Caco-2 (cell line): ENCODE measurements around the gene CDC42SE1. TPM values are rescaled to one million over a fixed set of nuclear protein-coding genes. Genes with fewer than 3 reads are reported as not detected.

ENCODE experiments used
- BruUV-seq: library from RNA; stranded (reverse); fragments of 400-500 nt; replicated peaks from 2 replicates; lab custom pipeline; 2021; lab: Mats Ljungman, UMichigan
- CTCF ChIA-PET: fragments of 300-600 bp; sonication (Branson Sonifier 250); formaldehyde crosslinking; loops from one replicate; lab custom pipeline; 2022; ENCODE audit warnings: antibody characterized with exemption; lab: Charles Lee
- POLR2A ChIA-PET: fragments of 300-600 bp; sonication (Branson Sonifier 250); formaldehyde crosslinking; loops from one replicate; lab custom pipeline; 2022; ENCODE audit warnings: antibody characterized with exemption; lab: Charles Lee
- DNase-seq, 2 experiments: peaks; one replicate each; pipeline versions ENCODE4 v3.0.0 to v3.0.0-alpha.2; 2020 to 2022
- H3K27me3 ChIP-seq: replicated peaks from 2 replicates; pipeline ENCODE4 v1.6.0; 2011; ENCODE audit warnings: low read length; ENCODE audit not compliant: control insufficient read depth, insufficient read depth
- H3K36me3 ChIP-seq: 2 replicates; pipeline ENCODE4 v1.5.1; 2011; ENCODE audit warnings: low read length; ENCODE audit not compliant: control insufficient read depth, insufficient read depth
- H3K4me1 ChIP-seq: fragments of 250-450 bp; sonication (Bioruptor Pico); 2 replicates; pipeline ENCODE4 v1.5.1; 2020; ENCODE audit warnings: mild to moderate bottlenecking
- H3K4me3 ChIP-seq: 2 replicates; pipeline ENCODE4 v1.5.1; 2011; ENCODE audit warnings: low read depth, mild to moderate bottlenecking, control low read depth, low read length
- H3K9me3 ChIP-seq: fragments of 250-450 bp; sonication (Bioruptor Pico); 2 replicates; pipeline ENCODE4 v1.5.1; 2020; ENCODE audit warnings: mild to moderate bottlenecking, moderate library complexity
- H3K27ac Mint-ChIP-seq: one replicate; pipeline ENCODE4 v1.8.0; 2022; ENCODE audit warnings: mixed read lengths; ENCODE audit not compliant: unreplicated experiment
- H3K27me3 Mint-ChIP-seq: one replicate; pipeline ENCODE4 v1.8.0; 2022; ENCODE audit warnings: mixed read lengths; ENCODE audit not compliant: insufficient read depth, unreplicated experiment
- H3K36me3 Mint-ChIP-seq: one replicate; pipeline ENCODE4 v1.8.0; 2022; ENCODE audit warnings: mild to moderate bottlenecking, mixed read lengths; ENCODE audit not compliant: insufficient read depth, unreplicated experiment
- H3K4me1 Mint-ChIP-seq: one replicate; pipeline ENCODE4 v1.8.0; 2022; ENCODE audit warnings: low read depth, mixed read lengths; ENCODE audit not compliant: unreplicated experiment
- H3K4me3 Mint-ChIP-seq: one replicate; pipeline ENCODE4 v1.8.0; 2022; ENCODE audit warnings: mild to moderate bottlenecking, moderate library complexity, mixed read lengths; ENCODE audit not compliant: unreplicated experiment
- H3K9me3 Mint-ChIP-seq: one replicate; pipeline ENCODE4 v1.8.0; 2022; ENCODE audit warnings: mixed read lengths; ENCODE audit not compliant: unreplicated experiment
- intact Hi-C: fragments of 100-400 bp; cut with micrococcal nuclease; formaldehyde crosslinking; loops from one replicate; pipeline ENCODE4 v1.10.0; 2022; ENCODE audit not compliant: unreplicated experiment
- total RNA-seq: library from RNA; stranded (reverse); gene quantifications from 2 replicates; pipeline ENCODE4 v1.2.3, GENCODE V29; 2022
- TF ChIP-seq, protein P1 (sequence below), 2 experiments: fragments of 200-600 bp in 1 of 2; IDR thresholded peaks; 1 replicate in 1 of 2; 2 replicates in 1 of 2; pipeline versions ENCODE4 v1.5.1 to v1.8.0; 2011 to 2022; ENCODE audit warnings: antibody characterized with exemption in 1 of 2, control low read depth in 1 of 2, inconsistent platforms in 1 of 2, low read depth in 1 of 2, low read length in 1 of 2, mild to moderate bottlenecking in 1 of 2, moderate library complexity in 1 of 2; ENCODE audit not compliant: insufficient read depth in 1 of 2, severe bottlenecking in 1 of 2, unreplicated experiment in 1 of 2

CDC42SE1 gene
- total RNA-seq, 1 experiment from 2014 or later = 59.4 TPM

DNA sequence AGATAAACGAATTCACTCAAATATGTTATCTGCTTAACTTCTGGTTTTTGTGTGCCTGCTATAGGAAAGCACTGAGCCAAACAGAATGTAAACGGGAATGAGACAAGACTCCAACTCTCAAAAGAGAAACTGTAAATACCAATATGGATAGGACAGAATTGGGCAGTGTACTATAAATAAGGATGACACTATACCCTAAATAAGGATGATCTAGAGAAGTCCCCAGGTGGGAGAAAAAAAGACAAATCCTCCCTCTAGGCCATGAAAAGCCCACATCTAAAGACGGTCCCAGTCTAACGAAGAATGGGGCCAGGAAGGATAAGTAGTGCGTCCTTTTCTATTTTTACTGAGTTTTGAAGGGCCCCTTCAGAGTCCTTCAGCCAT lies 9.7 kb upstream of the CDC42SE1 start:
- no peaks in the 10 kb centered on the region for H3K9me3 ChIP-seq
- ChIA-PET CTCF (no interaction called here), POLR2A (no interaction called here)
- no peak for DNase-seq
- H3K4me1 Mint-ChIP-seq = no peaks in the 10 kb centered on the region
- no peaks in the 10 kb centered on the region for H3K36me3 ChIP-seq
- peaks cover 10% of the 10 kb centered on the region; the same call in 1 of the 2 replicates for H3K4me1 ChIP-seq
- TF ChIP-seq, protein P1, sequence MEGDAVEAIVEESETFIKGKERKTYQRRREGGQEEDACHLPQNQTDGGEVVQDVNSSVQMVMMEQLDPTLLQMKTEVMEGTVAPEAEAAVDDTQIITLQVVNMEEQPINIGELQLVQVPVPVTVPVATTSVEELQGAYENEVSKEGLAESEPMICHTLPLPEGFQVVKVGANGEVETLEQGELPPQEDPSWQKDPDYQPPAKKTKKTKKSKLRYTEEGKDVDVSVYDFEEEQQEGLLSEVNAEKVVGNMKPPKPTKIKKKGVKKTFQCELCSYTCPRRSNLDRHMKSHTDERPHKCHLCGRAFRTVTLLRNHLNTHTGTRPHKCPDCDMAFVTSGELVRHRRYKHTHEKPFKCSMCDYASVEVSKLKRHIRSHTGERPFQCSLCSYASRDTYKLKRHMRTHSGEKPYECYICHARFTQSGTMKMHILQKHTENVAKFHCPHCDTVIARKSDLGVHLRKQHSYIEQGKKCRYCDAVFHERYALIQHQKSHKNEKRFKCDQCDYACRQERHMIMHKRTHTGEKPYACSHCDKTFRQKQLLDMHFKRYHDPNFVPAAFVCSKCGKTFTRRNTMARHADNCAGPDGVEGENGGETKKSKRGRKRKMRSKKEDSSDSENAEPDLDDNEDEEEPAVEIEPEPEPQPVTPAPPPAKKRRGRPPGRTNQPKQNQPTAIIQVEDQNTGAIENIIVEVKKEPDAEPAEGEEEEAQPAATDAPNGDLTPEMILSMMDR (IDR thresholded peaks at IDR 0.05; ENCODE audit: insufficient read depth in 1 of 2, low read depth in 1 of 2, low read length in 1 of 2, severe bottlenecking in 1 of 2, unreplicated experiment in 1 of 2) = no peak
- intact Hi-C loops = no loop called here
- no peaks in the 10 kb centered on the region for H3K9me3 Mint-ChIP-seq
- no peak overlapping the region for H3K4me3 ChIP-seq
- no peaks in the 10 kb centered on the region for H3K27me3 Mint-ChIP-seq
- H3K36me3 Mint-ChIP-seq = peaks cover 11% of the 10 kb centered on the region
- BruUV-seq = no TSS peak
- no peak overlapping the region for H3K27ac Mint-ChIP-seq
- no peak overlapping the region for H3K4me3 Mint-ChIP-seq
- no peaks in the 10 kb centered on the region for H3K27me3 ChIP-seq

DNA sequence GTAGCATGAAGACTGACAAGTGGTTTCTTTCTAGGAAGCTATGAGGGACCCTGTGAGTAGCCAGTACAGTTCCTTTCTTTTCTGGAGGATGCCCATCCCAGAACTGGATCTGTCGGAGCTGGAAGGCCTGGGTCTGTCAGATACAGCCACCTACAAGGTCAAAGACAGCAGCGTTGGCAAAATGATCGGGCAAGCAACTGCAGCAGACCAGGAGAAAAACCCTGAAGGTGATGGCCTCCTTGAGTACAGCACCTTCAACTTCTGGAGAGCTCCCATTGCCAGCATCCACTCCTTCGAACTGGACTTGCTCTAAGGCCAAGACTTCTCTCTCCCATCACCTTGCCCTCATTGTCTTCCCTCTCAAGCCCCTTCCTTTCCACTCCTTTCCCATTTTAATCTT lies 7.8 kb upstream of the CDC42SE1 start:
- Mint-ChIP-seq H3K27me3 (no peaks in the 10 kb centered on the region), H3K4me3 (no peak overlapping the region), H3K27ac (no peak overlapping the region), H3K36me3 (peaks cover 11% of the 10 kb centered on the region), H3K9me3 (no peaks in the 10 kb centered on the region), H3K4me1 (no peaks in the 10 kb centered on the region)
- Histone ChIP-seq H3K4me3 (no peak overlapping the region), H3K9me3 (no peaks in the 10 kb centered on the region), H3K4me1 (peaks cover 8% of the 10 kb centered on the region; the same call in 1 of the 2 replicates), H3K36me3 (no peaks in the 10 kb centered on the region), H3K27me3 (no peaks in the 10 kb centered on the region)
- DNase-seq = no peak
- ChIA-PET CTCF (no interaction called here), POLR2A (no interaction called here)
- no TSS peak for BruUV-seq
- intact Hi-C loops = no loop called here
- TF ChIP-seq, protein P1 (IDR thresholded peaks at IDR 0.05; ENCODE audit: insufficient read depth in 1 of 2, low read depth in 1 of 2, low read length in 1 of 2, severe bottlenecking in 1 of 2, unreplicated experiment in 1 of 2) = no peak

- Mint-ChIP-seq H3K4me3 (no peak overlapping the region), H3K4me1 (peaks cover 10% of the 10 kb centered on the region), H3K9me3 (no peaks in the 10 kb centered on the region), H3K36me3 (peaks cover 2% of the 10 kb centered on the region), H3K27ac (no peak overlapping the region), H3K27me3 (no peaks in the 10 kb centered on the region)
- intact Hi-C loops = no loop called here
- Histone ChIP-seq H3K9me3 (no peaks in the 10 kb centered on the region), H3K4me3 (no peak overlapping the region), H3K4me1 (no peaks in the 10 kb centered on the region), H3K36me3 (no peaks in the 10 kb centered on the region), H3K27me3 (no peaks in the 10 kb centered on the region)
- POLR2A ChIA-PET = no interaction called here
- no TSS peak for BruUV-seq
- TF ChIP-seq, protein P1 (IDR thresholded peaks at IDR 0.05; ENCODE audit: insufficient read depth in 1 of 2, low read depth in 1 of 2, low read length in 1 of 2, severe bottlenecking in 1 of 2, unreplicated experiment in 1 of 2) = no peak
- no peak for DNase-seq
- CTCF ChIA-PET = interaction anchor here (0.6 to 0.9 kb wide), 3 partner anchors 7 to 200 kb away, joined by 3 read pairs; partner anchors contain the start of gene C1orf56
Measured at GRCh38 chr1:151065089-151065645, 5.7 kb upstream of the CDC42SE1 start.
